ENCODE results near the gene HTR4.

HTR4 gene, protein sequence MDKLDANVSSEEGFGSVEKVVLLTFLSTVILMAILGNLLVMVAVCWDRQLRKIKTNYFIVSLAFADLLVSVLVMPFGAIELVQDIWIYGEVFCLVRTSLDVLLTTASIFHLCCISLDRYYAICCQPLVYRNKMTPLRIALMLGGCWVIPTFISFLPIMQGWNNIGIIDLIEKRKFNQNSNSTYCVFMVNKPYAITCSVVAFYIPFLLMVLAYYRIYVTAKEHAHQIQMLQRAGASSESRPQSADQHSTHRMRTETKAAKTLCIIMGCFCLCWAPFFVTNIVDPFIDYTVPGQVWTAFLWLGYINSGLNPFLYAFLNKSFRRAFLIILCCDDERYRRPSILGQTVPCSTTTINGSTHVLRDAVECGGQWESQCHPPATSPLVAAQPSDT

DNA sequence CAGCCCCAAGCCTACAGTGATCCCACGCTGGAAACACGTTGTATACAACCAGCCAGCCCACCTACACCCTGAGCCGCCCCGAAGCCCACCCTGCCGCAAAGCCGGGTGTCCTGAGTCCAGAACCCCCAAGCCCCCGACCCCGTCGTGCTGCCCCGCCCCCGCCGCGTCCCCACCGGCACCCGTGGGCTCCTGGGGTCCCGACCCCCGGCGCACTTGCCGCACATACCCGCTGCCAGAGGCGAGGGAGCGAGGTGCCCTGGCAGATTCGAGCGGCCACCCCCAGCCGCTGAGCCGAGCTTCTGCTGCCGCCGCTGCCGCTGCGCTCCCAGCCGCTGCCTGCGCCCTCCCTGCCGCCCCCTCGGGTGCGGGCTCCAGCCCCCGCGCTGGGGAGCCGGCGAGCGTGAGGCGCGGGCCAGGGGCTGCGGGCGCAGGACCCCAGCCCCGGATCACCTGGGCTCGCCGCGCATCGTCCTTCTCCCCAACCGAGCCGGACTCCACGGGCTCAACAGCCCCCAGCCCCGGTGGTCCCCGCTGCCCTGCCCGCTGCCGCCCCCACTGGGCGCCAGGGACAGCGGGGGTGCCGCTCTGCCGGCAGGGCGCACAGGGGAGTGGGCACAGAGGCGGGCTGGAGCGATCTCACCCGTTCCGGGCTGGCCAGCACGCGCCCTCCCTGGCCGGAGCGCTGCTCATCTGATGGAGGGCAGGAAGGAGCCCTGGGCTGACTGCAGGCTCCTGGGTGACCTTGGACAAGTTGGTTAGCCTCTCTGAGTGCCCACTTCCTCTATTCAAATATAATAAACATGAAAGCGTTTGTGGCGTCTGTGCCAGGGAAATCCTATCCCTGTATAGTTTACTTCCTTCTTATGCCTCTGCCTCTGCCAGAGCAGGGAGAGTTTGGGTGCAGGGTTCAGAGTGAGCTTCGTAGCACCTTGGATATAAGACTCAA, at the start of gene HTR4:
HTR4 (minus strand) TSS at position 692 of the 946 bp plus-strand sequence. CDS start 17,513 bp downstream, outside the sequence.
- no peak within 1 kb of the TSS for H3K4me3 ChIP-seq (ENCODE audit: low read depth, low read length)
- no peak for DNase-seq (ENCODE audit: low read depth)

DNA sequence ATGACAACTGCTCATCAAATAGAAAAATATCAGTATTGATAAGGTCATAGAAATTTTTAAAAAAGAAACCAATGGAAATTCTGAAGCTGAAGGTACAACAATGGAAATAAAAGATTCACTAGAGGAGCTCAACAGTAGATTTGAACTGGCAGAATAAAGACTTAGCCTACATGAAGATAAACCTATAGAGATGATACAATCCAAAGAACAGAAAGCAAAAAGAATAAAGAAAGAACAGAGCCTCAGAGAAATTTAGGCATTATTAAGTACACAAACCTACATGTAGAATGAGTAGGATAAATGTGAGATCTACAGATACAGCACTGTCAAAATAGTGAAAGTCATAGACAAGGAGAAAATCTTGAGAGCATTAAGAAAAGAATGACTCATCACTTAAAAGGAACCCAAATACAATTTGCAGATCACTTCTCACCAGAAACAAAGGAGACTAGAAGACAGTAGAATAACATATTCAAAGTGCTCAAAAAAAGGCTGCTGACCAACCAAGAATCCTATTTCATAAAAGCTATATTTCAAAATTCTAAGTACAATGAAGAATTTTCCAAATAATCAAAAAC, 47.8 kb upstream of the HTR4 start:
- no peak overlapping the region for H3K4me3 ChIP-seq (ENCODE audit: low read depth, low read length)
- DNase-seq (ENCODE audit: low read depth): no peak

DNA sequence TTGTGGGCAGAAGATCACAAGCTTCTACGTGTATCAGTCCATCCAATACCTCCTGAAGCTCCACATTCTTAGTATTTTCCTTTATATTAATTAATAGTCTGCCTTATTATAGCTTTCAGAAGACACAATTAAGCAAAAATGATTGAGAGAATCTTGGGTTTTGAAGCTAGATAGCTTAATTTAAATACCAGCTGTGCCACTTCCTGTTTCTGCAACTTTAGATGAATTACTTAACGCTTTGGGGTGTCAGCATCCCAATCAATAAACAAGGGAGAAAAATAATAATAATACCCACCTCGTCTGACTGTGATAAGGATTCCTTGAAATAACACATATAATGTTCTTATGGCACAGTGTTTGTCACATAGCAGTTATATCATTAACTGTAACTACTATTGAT, 44.7 kb upstream of the HTR4 start:
- H3K4me3 ChIP-seq (ENCODE audit: low read depth, low read length): no peak overlapping the region
- DNase-seq (ENCODE audit: low read depth): no peak

DNA sequence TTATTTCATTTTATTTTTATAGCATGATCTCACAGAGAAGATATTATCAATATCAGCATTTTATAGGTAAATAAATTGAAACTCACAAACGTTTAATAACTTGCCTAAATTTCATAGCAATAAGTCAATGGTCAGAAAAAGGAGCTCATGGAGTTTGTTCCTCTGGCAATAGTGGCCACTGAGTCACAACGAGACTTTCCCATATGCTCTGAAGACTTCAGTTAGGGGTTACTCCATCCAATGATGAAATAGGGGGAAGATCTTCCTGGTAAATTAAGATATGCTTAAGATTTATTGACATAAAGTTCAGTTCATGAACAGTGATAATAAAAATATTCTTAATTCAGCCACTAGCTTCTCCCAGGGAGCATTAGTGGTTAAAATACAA, 43.5 kb upstream of the HTR4 start:
- DNase-seq (ENCODE audit: low read depth): no peak

DNA sequence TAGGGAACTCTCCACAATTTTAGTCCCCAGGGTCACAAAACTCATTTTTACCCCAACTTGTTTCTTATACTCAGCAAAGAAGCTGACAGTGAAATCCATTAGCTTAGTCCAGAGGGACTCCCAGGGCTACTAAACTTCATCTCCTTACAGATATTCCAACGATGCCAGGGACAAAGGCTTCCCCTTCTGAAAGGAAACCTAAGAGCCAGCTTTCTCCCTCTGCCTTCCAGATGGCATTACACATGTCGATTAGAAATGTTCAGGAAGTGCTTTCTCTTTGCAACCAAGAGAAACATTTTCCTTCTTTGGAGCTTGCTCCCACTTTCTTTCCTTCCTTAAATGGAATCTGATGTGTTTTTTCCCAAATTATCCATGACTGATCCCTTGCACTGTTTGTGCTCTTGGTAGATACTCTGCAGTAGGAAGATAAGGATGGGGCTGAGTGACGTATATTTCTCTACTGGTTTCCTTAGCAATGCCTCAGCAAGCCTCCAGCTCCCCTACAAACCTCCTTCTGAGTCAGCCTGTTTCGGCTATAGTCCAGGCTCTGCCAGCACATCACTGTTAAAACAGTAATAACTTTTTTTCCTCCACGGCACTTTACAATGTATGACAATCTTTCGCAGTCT, 43.0 kb upstream of the HTR4 start:
- H3K4me3 ChIP-seq (ENCODE audit: low read depth, low read length): no peak overlapping the region
- no peak for DNase-seq (ENCODE audit: low read depth)

More for the DNA sequence above, 43.5 kb upstream of the HTR4 start:
- H3K4me3 ChIP-seq (ENCODE audit: low read depth, low read length): no peak overlapping the region

DNA sequence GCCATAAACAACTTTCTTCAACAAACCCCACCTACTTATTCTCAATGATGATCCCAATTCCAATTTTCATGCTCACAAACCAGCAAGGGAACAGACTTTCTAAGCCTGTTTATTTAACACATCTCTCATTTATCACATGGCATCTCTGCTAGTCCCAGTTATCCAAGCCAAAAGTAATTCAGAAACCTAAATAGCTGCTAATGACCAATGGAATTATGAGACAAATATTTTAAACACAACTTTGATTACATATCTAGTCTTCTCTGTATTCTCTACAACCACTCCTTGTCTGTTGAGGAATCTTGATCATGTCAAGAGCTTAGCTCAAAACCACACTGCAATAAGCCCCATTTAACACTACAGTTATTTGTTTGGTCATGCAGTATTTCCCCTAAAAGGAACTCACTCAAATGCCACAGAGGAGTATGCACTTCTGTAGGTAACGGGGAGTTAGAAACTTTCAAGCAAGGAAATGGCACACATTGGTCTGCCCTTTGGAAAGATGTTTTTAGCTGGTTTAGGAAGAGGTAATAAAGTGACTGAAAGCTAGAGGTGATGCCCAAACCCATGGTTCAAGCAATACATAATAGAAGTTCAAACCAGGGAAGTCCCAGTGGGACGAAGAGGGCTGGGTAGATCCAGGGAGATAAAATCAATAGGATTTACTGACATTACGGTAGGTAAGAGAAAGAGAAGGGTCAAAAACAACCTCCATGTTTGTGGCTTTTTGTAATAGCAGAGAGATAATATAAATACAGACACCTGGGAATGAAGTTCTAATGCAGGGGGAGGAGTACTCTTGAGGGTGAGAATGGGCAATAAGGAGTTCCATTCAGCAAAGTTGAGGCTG, 42.1 kb upstream of the HTR4 start:
- H3K4me3 ChIP-seq (ENCODE audit: low read depth, low read length): no peak overlapping the region
- no peak for DNase-seq (ENCODE audit: low read depth)

DNA sequence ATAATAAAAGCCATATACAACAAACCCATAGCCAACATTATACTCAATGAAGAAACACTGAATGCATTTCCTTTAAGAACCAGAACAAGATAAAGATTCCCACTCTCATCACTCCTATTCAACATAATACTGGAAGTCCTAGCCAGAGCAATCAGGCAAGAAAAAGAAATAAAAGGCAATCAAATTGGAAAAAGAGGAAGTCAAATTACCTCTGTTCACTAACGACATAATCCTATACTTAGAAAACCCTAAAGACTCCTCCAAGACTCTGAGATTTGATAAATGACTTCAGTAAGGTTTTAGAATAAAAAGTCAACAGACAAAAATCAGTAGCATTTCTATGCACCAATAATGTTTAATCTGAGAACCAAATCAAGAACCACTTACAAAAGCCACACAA, 36.6 kb upstream of the HTR4 start:
- DNase-seq (ENCODE audit: low read depth): no peak
- no peak overlapping the region for H3K4me3 ChIP-seq (ENCODE audit: low read depth, low read length)

DNA sequence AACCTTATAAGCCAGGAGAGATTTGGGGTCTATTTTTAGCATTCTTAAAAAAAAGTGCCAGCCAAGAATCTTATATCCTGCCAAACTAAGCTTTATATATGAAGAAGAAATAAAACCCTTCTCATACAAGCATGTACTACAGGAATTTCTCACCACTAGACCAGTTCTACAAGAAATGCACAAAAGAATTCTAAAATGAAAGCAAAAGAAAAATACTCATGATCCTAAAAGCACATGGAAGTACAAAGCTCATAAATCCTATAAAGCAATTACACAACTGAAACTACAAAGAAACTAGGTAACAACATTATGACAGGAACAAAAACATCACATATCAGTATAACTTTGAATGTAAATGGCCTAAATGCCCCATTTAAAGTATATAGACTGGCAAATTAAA, 34.5 kb upstream of the HTR4 start:
- no peak overlapping the region for H3K4me3 ChIP-seq (ENCODE audit: low read depth, low read length)
- DNase-seq (ENCODE audit: low read depth): no peak

DNA sequence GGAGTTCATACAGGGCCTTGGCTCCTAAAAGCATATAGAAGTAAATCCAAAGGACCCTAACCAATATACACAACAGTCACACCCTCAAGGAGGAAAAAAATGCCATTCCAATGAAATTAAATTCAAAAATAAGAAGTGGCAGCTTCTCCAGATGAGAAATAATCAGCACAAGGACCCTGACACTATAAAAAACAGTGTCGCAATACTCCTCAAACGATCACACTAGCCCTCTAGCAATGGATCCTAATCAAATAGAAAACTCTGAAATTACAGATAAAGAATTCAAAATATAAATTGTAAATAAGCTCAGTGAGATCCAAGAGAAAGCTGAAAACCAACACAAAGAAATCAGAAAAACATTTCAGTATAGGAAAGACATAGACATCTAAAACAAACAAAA, 33.5 kb upstream of the HTR4 start:
- DNase-seq (ENCODE audit: low read depth): no peak
- no peak overlapping the region for H3K4me3 ChIP-seq (ENCODE audit: low read depth, low read length)

DNA sequence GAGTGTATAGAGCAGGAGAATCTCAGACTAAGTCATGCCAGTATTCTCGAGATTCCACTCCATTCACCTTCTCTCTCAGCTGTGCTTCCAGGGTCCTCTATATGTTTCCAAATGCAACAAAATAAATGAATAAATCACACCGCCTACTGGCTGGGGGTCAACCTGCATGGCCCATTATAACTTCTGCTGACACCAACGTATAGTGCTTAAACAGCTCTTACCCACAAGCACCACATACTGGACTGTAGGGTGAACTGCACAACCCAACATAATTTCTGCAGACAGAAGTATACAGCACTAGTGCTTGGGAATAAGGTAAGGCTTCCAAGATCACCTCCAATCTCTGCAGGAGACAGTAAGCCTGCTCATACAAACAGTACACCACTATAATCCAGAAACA, 33.1 kb upstream of the HTR4 start:
- DNase-seq (ENCODE audit: low read depth): no peak

DNA sequence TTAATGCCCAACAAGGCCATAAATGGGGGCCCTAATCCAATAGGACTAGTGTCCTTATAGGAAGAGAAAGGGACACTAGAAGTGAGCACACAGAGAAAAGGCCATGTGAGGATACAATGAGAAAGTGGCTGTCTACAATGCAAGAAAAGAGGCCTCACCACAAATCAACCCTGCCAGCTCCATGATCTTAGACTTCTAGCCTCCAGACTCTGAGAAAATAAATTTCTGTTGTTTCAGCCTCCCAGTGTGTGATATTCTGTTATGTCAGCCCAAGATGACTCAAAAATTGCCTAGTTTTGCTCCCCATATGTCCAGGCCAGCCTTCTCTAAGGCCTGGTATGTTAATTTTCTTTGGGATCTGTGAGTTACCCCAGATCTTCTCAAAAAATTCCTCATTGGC, 32.3 kb upstream of the HTR4 start:
- DNase-seq (ENCODE audit: low read depth): no peak
- H3K4me3 ChIP-seq (ENCODE audit: low read depth, low read length): no peak overlapping the region

More for the DNA sequence above, 33.1 kb upstream of the HTR4 start:
- no peak overlapping the region for H3K4me3 ChIP-seq (ENCODE audit: low read depth, low read length)

DNA sequence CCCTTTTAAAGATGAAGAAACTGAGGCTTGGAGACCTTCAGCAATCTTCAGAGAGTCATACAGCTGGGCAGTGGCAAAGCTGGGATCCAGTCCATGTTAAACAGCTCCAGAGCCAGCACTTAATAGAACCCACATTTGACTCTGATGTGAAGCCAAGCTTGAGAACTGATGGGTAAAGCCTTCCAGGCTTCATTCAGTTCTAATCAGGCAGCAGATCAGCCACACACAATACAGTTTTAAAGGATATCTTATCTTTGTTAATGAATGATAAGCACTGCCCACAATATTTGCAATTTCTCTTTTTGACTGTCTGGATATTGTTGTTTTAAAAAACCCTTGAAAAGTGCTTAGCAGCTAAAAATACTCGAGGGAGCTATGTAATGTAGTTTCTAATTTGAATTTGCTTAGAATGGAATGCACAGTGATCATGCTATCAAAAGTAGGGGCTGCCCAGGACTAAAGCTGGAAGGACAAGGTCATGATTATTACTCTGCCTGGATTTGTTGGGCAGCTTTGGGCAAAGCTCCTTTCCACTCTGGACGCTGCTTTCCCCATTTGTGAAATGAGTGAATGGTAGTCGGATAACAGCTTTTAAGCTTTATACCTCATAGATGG, 31.3 kb upstream of the HTR4 start:
- no peak for DNase-seq (ENCODE audit: low read depth)
- no peak overlapping the region for H3K4me3 ChIP-seq (ENCODE audit: low read depth, low read length)

DNA sequence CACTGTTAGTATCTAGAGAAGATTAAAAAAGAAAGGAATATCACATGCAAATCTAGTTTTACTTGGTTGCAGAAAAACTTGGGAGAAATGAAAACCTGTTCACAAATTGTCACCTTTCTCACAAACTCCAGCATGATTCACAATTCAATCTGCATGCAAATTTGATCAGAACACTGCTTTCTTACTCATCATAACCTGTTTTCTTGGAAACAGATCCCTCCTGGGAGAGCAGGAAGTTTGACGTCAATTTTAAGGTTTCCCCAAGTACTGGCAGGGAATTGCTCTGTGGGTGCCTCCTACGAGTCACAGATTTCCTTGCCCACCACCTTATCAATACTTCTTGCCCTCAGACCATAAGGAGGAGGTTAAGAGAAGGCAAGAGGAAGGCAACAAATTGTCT, 30.2 kb upstream of the HTR4 start:
- no peak overlapping the region for H3K4me3 ChIP-seq (ENCODE audit: low read depth, low read length)
- DNase-seq (ENCODE audit: low read depth): no peak

DNA sequence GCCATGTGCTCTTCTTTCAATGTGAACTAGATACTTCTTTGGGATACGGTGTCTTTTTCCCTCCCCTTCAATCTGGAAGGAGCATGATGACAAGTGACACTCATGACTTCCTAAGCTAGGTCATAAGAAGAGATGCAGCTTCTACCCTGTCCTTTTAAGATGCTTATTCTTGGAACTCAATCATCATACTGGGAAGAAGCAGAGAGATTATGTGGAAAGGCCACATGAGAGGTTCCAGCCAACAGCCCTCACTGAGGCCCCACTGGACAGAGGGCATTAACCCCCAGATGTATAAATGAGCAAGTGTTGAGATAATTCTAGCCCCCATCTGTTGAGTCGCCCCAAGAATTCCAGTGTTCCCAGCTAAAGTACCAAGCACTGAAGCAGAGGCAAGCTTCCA, 29.3 kb upstream of the HTR4 start:
- no peak overlapping the region for H3K4me3 ChIP-seq (ENCODE audit: low read depth, low read length)
- DNase-seq (ENCODE audit: low read depth): no peak

DNA sequence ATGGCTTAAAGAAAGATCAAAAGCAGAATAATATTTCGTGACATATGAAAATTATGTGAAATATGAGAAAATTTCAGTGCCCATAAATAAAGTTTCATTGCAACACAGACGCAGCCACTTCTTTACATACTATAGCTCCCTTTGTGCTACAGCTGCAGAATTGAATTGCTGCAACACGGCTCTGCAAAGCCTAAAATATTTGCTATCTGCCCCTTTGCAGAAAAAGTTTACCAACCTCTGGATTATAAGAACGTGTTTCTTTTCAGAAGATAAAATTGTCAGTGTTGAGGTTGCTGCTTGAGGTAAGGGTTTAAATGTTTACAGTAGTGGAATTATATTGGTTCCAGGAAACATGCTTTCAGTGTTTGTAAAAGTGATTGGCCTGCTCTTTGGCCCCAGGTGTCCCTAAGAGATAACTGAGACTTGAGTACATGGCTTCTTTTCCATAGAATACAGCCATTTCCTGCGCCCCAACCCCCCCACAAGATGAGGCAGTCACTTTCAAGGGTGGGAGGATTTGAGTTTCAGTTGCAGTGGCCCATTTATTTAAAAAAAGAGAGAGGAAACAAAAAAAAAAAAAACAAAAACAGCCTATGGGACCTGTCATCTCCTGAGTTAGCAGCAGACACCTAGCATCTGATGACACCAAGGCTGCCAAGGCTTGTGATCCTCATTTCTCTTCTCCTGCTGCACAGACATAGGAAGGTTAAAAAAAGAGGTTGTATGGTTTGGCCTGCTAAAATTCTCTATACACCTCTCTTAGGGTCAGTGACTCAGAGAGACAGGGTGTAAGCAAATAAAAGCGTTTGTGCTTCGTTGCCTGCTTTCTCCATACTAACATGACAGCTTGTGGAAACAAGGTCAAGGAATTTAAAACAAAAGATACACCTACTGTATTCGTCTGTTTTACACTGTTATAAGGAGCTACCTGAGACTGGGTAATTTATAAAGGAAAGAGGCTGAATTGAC, 28.0 kb upstream of the HTR4 start:
- no peak overlapping the region for H3K4me3 ChIP-seq (ENCODE audit: low read depth, low read length)
- no peak for DNase-seq (ENCODE audit: low read depth)

DNA sequence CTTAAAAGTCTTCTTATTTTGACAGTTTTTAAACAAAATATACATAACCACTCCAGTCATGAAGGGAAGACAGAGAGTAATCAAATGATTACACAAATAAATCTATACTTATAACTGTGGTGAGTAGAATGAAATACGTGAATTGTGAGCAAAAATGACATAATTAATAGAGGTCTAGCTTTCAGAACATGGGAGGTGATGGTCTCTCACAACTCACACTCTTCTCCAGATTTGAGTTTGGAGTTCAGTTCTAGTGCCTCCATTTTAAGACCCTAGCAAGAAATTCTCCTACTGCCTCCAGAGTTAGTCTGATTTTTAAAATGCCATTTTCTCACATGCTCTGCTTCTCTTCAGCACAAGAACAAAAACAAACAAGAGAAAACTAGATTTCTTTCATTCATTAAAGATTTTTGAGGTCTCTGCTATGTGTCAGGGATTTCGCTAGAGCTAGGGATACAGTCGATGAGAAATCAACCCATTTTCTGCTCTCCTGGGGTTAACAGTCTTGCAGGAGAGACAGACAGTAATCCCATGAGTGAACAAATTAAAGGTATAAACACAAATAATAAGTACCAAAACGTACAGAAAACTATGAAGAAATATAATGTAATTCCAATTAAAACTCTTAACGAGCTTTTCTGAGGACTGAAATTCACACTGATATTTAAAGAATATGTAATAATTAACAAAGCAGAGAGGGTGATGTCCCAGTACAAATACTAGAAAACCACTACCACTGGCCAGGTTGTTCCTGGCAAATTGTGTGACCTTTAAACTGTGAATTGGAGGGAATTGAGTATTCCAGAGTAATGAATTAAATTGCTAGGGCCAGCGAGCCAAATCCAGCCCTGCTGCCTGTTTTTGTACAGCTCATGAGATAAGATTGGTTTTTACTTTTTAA, 27.1 kb upstream of the HTR4 start:
- no peak for DNase-seq (ENCODE audit: low read depth)
- H3K4me3 ChIP-seq (ENCODE audit: low read depth, low read length): no peak overlapping the region

Data from skeletal muscle cell (primary cell).